Activated T-cell treated with anti-CD3 and anti-CD28 coated beads for 1 hour (primary cell): Measurements from ENCODE around the gene SLC25A24.
"Not testable (repeated sequence)": the region's sequence is repeated elsewhere in the genome, so short reads cannot be mapped to it uniquely, and the experiment has no call there.

ENCODE experiments used
- DNase-seq: peaks from one replicate; pipeline ENCODE4 v3.0.0-alpha.2; 2020; ENCODE audit warnings: low read depth

The SLC25A24 gene

GRCh38 chr1:108133148-108133547, 67.0 kb downstream of the SLC25A24 start:
- not testable (repeated sequence) for DNase-seq

- not testable (repeated sequence) for DNase-seq
Observed at GRCh38 chr1:108132367-108132766, 67.8 kb downstream of the SLC25A24 start.

- not testable (repeated sequence) for DNase-seq
Observed at GRCh38 chr1:108131281-108131680, 68.9 kb downstream of the SLC25A24 start.

- no peak for DNase-seq
Observed at GRCh38 chr1:108130794-108131193, 69.3 kb downstream of the SLC25A24 start.

- DNase-seq: no peak
Observed at GRCh38 chr1:108129999-108130398, 70.1 kb downstream of the SLC25A24 start.

GRCh38 chr1:108125312-108126138, 74.6 kb downstream of the SLC25A24 start:
- peak; percentile 42 for DNase-seq

- no peak for DNase-seq
Observed at GRCh38 chr1:108124622-108125311, 75.4 kb downstream of the SLC25A24 start.

GRCh38 chr1:108124023-108124422, 76.1 kb downstream of the SLC25A24 start:
- DNase-seq: no peak

GRCh38 chr1:108121358-108122143, 78.6 kb downstream of the SLC25A24 start:
- no peak for DNase-seq

- DNase-seq: no peak
Observed at GRCh38 chr1:108120163-108120562, 80.0 kb downstream of the SLC25A24 start.

- DNase-seq: no peak
Observed at GRCh38 chr1:108119500-108119899, 80.6 kb downstream of the SLC25A24 start.

GRCh38 chr1:108117945-108118902, 81.9 kb downstream of the SLC25A24 start:
- DNase-seq: no peak

- no peak for DNase-seq
Observed at GRCh38 chr1:108117237-108117636, 82.9 kb downstream of the SLC25A24 start.

- no peak for DNase-seq
Observed at GRCh38 chr1:108114033-108114599, 86.0 kb downstream of the SLC25A24 start.

GRCh38 chr1:108113496-108113895, 86.6 kb downstream of the SLC25A24 start:
- DNase-seq: no peak

- DNase-seq: no peak
Observed at GRCh38 chr1:108109295-108109973, 90.7 kb downstream of the SLC25A24 start.

- no peak for DNase-seq
Observed at GRCh38 chr1:108108119-108108518, 92.0 kb downstream of the SLC25A24 start.

GRCh38 chr1:108107658-108108057, 92.5 kb downstream of the SLC25A24 start:
- no peak for DNase-seq

GRCh38 chr1:108106775-108107174, 93.4 kb downstream of the SLC25A24 start:
- DNase-seq: no peak

- DNase-seq: no peak
Observed at GRCh38 chr1:108100148-108100547, 100.0 kb downstream of the SLC25A24 start.
